GM20431 (cell line): ENCODE measurements around the gene TEX19.

Experiments
- in situ Hi-C: fragments of 300-500 bp; cut with MseI, MboI; formaldehyde crosslinking; loops from one replicate; pipeline ENCODE4 v1.15.0; 2020; ENCODE audit warnings: low sequenced_read_pairs; ENCODE audit not compliant: unreplicated experiment

Gene TEX19, protein sequence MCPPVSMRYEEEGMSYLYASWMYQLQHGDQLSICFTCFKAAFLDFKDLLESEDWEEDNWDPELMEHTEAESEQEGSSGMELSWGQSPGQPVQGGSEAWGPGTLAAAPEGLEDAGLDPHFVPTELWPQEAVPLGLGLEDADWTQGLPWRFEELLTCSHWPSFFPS

GRCh38 chr17:82358465-82359350, at the start of gene TEX19:
TEX19 (plus strand) TSS chr17:82359247; CDS start chr17:82362151, 2,904 bp downstream.
- in situ Hi-C loops: loop anchor here (10.0 kb wide), 2 partner anchors 46 to 196 kb away; no protein-coding TSS in a partner anchor

- in situ Hi-C loops: no loop called here
Observed at GRCh38 chr17:82309656-82310570, 49.1 kb upstream of the TEX19 start.

GRCh38 chr17:82310877-82311276, 48.2 kb upstream of the TEX19 start:
- in situ Hi-C loops: no loop called here

GRCh38 chr17:82311971-82312370, 47.1 kb upstream of the TEX19 start:
- in situ Hi-C loops: no loop called here

- in situ Hi-C loops: no loop called here
Observed at GRCh38 chr17:82313195-82314011, 45.6 kb upstream of the TEX19 start.

- in situ Hi-C loops: no loop called here
Observed at GRCh38 chr17:82314012-82314726, 44.9 kb upstream of the TEX19 start.

DNA sequence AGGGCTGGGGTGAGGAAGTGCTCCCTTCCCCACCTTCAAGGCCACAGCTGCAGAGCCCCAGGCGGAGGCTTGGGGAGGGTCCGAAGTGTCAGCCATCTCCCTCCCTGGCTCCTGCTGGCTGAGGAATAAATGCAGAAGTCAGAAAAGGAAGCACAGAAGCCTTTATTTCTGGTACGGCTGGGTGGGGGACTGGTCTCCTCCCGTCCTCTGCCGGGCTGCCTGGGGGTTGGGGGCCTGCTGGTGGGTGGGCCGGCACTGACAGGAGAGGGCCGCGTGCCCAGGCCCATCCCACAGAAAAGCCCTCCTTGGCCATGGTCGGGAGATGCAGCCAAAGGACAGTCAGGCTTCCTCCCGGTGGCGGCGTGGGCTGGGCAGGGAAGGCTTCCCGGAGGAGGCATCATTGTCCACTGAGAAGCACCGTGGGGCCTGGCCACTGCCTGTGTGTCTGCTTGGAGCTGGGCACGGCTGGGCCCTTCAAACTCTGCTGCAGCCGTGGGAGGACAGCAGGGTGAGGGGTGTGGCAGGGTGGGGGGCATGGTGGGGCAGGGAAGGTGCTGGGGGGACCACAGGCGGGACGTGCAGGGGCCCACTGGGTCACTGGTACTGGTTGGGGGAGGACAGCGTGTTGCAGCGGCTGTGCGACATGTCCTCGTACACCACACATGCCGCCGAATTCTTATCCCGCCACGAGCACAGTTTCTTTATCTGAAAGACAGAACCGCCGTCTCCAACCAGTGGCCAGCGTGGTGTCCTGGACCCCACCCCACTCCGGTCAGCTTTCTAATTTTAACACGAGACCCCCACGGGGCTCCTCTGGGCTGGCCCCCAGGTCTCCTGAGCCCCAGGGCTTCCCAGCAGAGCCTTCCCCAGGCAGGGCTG, 44.1 kb upstream of the TEX19 start:
- in situ Hi-C loops: no loop called here

- in situ Hi-C loops: no loop called here
Observed at GRCh38 chr17:82315703-82316358, 43.2 kb upstream of the TEX19 start.

DNA sequence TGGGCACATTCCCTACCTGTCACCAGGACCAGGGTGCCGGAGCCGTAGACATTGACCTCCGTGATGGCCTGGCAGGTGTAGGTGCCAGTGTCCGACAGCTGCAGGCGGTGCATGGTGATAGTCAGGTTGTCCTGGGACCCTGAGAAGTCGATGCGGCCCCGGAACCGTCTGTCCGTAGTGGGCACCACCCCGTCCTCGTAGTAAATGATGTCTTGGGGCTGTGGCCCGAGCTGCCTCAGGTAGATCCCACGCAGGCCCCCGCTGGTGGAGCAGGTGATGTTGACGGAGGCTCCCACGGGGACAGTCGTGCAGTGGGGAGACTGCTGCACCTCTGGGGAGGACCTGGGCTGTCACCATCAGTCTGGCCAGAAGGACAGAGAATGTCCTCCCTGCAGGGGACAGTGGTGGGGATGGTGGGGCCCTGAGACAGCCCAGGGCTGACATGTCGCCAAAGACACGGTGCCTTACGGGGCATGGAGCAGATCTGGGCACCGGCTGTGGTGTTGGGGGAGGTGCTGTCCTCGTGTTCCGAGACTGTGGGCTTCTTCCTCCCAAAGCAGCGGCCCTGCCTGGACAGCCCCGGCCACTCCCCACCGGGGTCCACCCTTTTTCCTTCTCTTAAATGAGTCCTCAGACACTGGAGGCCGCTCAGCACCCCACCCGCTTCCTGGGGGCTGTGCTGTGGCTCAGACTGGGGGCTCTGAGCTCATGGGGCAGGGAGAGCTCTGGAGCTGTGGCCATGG, 42.2 kb upstream of the TEX19 start:
- in situ Hi-C loops: no loop called here

DNA sequence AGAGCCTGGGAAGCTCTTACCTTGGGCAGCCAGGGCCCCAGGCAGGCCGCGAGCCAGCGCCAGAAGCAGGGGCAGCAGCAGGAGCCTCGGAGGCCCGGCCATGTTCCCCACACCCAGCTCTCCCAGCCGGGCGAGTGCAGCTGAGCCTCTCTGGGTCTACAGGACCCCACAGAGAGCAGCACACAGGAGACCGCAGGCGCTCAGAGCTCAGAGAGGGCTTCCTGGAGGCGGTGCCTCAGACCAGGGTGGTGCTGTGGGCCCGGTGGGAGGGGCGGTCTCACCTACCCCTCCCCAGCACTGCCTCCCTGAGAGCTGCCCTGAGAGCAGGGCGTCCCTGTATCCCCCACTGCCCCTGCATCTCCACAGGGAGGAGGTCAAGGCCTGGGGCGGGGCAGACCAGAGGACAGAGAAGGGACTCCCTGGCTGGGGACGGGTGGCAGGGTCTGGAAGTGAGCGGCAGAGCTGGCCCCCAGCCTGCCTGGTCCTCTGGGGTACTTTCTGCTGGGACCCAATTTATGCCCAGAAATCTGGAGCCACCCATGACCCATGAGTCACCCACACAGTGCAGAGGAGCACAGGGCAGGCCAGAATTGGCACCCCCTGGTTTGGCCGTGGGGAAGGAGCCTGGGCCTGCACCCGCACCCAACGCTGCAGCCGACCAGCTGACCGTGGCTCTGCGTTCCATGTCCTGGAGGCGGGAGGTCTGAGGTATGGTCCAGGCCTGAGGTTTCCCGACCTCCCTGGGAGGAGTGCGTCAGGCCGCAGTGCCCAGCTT, 41.5 kb upstream of the TEX19 start, which contains the start of gene CD7:
Gene CD7, minus strand, starts transcription at position 215 of the 775 bp plus-strand sequence. Its CDS starts 113 bp downstream, at position 102.
- in situ Hi-C loops: no loop called here

DNA sequence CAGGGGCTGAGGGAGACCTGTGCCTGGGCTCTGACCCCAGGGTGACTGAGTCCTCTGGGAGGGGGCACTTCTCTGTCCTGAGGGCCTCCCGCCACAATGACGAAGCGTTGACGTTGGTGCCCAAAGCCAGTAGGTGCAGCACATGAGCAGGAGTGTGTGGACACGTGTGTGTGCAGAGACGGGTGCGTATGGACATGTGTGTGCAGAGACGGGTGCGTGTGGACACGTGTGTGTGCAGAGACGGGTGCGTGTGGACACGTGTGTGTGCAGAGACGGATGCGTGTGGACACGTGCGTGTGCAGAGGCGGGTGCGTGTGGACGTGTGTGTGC, 40.9 kb upstream of the TEX19 start:
- in situ Hi-C loops: no loop called here

- in situ Hi-C loops: no loop called here
Observed at GRCh38 chr17:82318772-82319606, 40.1 kb upstream of the TEX19 start.

DNA sequence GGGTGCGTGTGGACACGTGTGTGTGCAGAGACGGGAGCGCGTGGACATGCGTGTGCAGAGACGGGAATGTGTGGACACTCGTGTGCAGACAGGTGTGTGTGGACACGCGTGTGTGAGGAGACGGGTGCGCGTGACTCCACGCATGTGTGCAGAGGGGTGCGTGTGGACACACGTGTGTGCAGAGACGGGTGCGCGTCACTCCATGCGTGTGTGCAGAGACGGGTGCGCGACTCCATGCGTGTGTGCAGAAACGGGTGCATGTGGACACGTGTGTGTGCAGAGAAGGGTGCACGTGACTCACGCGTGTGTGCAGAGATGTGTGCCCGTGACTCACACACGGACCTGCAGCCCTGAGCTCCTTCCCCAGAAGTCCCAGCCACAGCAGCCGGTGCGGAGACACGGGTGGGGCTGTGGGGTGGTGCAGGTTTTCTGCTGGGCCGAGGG, 39.4 kb upstream of the TEX19 start:
- in situ Hi-C loops: no loop called here

DNA sequence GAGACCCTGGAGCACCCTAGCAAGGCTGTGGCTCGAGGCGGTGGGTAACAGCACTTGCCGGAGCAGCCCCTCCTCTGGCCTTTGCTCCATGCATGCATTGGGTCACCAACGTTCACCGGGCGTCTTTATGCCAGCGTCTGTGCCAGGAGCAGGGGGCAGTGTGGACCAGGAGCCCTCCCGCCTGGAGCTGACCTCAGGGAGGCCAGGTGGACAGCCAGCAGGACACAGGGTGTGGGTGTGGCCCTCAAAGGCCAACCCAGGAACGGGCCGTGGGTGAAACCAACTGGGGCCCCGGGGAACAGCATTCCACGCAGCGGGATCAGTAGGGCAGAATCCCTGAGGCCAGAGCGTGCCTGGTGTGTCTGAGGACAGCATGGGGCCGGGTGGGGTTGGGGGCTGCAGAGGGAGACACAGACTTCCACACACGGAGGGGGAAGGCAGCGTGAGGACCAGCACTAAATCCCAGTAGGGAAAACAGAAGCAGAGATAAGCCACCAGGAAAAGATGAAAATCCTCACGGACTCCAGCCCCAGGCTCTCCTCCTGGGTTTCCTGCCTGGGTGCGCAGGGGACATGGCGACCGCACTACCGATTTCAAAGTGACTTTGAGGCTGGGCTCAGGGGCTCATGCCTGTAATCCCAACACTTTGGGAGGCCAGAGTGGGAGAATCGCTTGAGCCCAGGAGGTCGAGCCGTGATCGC, 38.8 kb upstream of the TEX19 start:
- in situ Hi-C loops: no loop called here
